K562 (cell line): Measurements from ENCODE around the gene NPC1. TPM values are rescaled to one million over a fixed set of nuclear protein-coding genes. Genes with fewer than 3 reads are reported as not detected.

Experiments
- ATAC-seq: fragments of 200-7000 bp; cut with Tn5 transposase; 3 replicates; pipeline ENCODE4 v1.9.1; 2020; ENCODE audit warnings: moderate library complexity
- BruUV-seq: library from RNA; stranded (reverse); fragments of 400-500 nt; replicated peaks from 2 replicates; lab custom pipeline; 2021; lab: Mats Ljungman, UMichigan
- CTCF ChIA-PET: fragments of 300-600 bp; formaldehyde crosslinking; extraction: SDS; loops from one replicate; lab custom pipeline; 2021; ENCODE audit warnings: low intra/inter-chr PET ratio; lab: Yijun Ruan, JAX
- POLR2A ChIA-PET: fragments of 300-600, 350-650 bp; sonication (Branson Sonifier 250); formaldehyde crosslinking; extraction: SDS; loops from one replicate; lab custom pipeline; 2021; ENCODE audit warnings: antibody characterized with exemption, inconsistent platforms; lab: Yijun Ruan, JAX
- DNase-seq, 4 experiments: peaks; one replicate each; pipeline versions ENCODE4 v3.0.0 to v3.0.0-alpha.2; 2011 to 2018; ENCODE audit warnings: low spot score in 3 of 4, mixed read lengths in 3 of 4; ENCODE audit errors: extremely low read depth in 1 of 4
- FAIRE-seq: peaks from 2 replicates; lab custom pipeline; 2011; peaks lifted over from hg19 to GRCh38; lab: Jason Lieb, UNC
- H2AFZ ChIP-seq: 2 replicates; pipeline ENCODE4 v1.6.0; 2011; ENCODE audit warnings: low read depth, low read length, control low read depth, inconsistent platforms
- H3K27ac ChIP-seq: fragments of 200-600 bp; 3 replicates; pipeline ENCODE4 v1.8.0; 2011; ENCODE audit warnings: low read depth, mild to moderate bottlenecking, control low read depth, inconsistent platforms, low read length, moderate library complexity, mixed read lengths; ENCODE audit errors: extremely low read depth
- H3K27me3 ChIP-seq, 2 experiments: fragments of 300-600 bp in 1 of 2; 2 replicates in 1 of 2; 3 replicates in 1 of 2; pipeline versions ENCODE4 v1.6.0 to v1.8.0; 2011; ENCODE audit warnings: inconsistent platforms in 2 of 2, low read length in 2 of 2, mild to moderate bottlenecking in 1 of 2, mixed read lengths in 1 of 2, moderate library complexity in 1 of 2; ENCODE audit not compliant: control insufficient read depth in 2 of 2, insufficient read depth in 2 of 2
- H3K36me3 ChIP-seq: fragments of 300-600 bp; 3 replicates; pipeline ENCODE4 v1.8.0; 2011; ENCODE audit warnings: mild to moderate bottlenecking, low read length, inconsistent platforms; ENCODE audit not compliant: control insufficient read depth, insufficient read depth
- H3K4me1 ChIP-seq, 2 experiments: fragments of 200-600 bp in 1 of 2; replicated peaks in 1 of 2; 2 replicates in 1 of 2; 3 replicates in 1 of 2; pipeline versions ENCODE4 v1.5.1 to v1.8.0; 2011; ENCODE audit warnings: inconsistent platforms in 2 of 2, low read length in 2 of 2, mild to moderate bottlenecking in 1 of 2, mixed read lengths in 1 of 2, moderate library complexity in 1 of 2; ENCODE audit not compliant: control insufficient read depth in 2 of 2, insufficient read depth in 2 of 2
- H3K4me2 ChIP-seq: 2 replicates; pipeline ENCODE4 v1.6.1; 2011; ENCODE audit warnings: low read length, control low read depth, inconsistent platforms, mixed read lengths; ENCODE audit not compliant: insufficient read depth
- H3K4me3 ChIP-seq: fragments of 200-600 bp; sonication (generic), shearing (Covaris generic); 2 replicates; pipeline ENCODE4 v1.5.1; 2016; ENCODE audit warnings: control low read depth, inconsistent platforms
- H3K79me2 ChIP-seq: fragments of 200-600 bp; 3 replicates; pipeline ENCODE4 v1.8.0; 2011; ENCODE audit warnings: low read length, inconsistent platforms; ENCODE audit not compliant: control insufficient read depth, insufficient read depth
- H3K9ac ChIP-seq, 2 experiments: 2 replicates each; pipeline versions ENCODE4 v1.6.0 to v1.6.1; 2011; ENCODE audit warnings: low read depth in 2 of 2, low read length in 2 of 2, control low read depth in 1 of 2, inconsistent platforms in 1 of 2, mild to moderate bottlenecking in 1 of 2, mixed read lengths in 1 of 2; ENCODE audit not compliant: insufficient read depth in 1 of 2
- H3K9me1 ChIP-seq: one replicate; pipeline ENCODE4 v1.6.0; 2011; ENCODE audit warnings: inconsistent platforms, mild to moderate bottlenecking, low read length, moderate library complexity; ENCODE audit not compliant: control insufficient read depth, insufficient read depth
- H3K9me3 ChIP-seq: replicated peaks from 2 replicates; pipeline ENCODE4 v1.5.1; 2011; ENCODE audit warnings: low read depth, low read length, inconsistent platforms; ENCODE audit not compliant: control insufficient read depth, insufficient read depth
- H4K20me1 ChIP-seq: replicated peaks from 2 replicates; pipeline ENCODE4 v1.6.1; 2011; ENCODE audit warnings: low read length, inconsistent platforms, mixed read lengths; ENCODE audit not compliant: control insufficient read depth, insufficient read depth
- ADNP ChIP-seq: fragments of 200-800 bp; sonication (Bioruptor generic); IDR thresholded peaks from 2 replicates; pipeline ENCODE4 v1.6.1; 2016; ENCODE audit warnings: missing genetic modification characterization, missing compliant biosample characterization
- ATF7 ChIP-seq: fragments of 450-650 bp; IDR thresholded peaks from 2 replicates; pipeline ENCODE4 v1.7.1; 2014; ENCODE audit warnings: mild to moderate bottlenecking, moderate library complexity
- C11orf30 ChIP-seq: fragments of 450-650 bp; IDR thresholded peaks from 2 replicates; pipeline ENCODE4 v1.6.1; 2016; ENCODE audit warnings: low read depth, mild to moderate bottlenecking
- CTBP1 ChIP-seq: fragments of 450-650 bp; IDR thresholded peaks from 2 replicates; pipeline ENCODE4 v1.6.1; 2016; ENCODE audit warnings: borderline replicate concordance
- DEAF1 ChIP-seq: fragments of 450-650 bp; formaldehyde crosslinking; IDR thresholded peaks from 2 replicates; pipeline ENCODE4 v1.4.0; 2020; ENCODE audit warnings: mild to moderate bottlenecking, moderate library complexity
- ESRRA ChIP-seq: fragments of 450-650 bp; IDR thresholded peaks from 2 replicates; pipeline ENCODE4 v1.6.1; 2014; ENCODE audit warnings: low read depth, mild to moderate bottlenecking, moderate library complexity, borderline replicate concordance
- FOXP1 ChIP-seq: sonication (generic); formaldehyde crosslinking; IDR thresholded peaks from 2 replicates; pipeline ENCODE4 v1.8.0; 2022; ENCODE audit warnings: mild to moderate bottlenecking, missing genetic modification reagents
- KLF1 ChIP-seq: fragments of 450-650 bp; IDR thresholded peaks from 2 replicates; pipeline ENCODE4 v1.6.1; 2016; ENCODE audit warnings: missing genetic modification characterization, missing compliant biosample characterization
- KLF10 ChIP-seq: fragments of 250-450 bp; sonication (Bioruptor Pico); IDR thresholded peaks from 2 replicates; pipeline ENCODE4 v1.6.1; 2021; ENCODE audit warnings: matching md5 sums
- MCM7 ChIP-seq, 2 experiments: fragments of 450-650 bp; IDR thresholded peaks; 2 replicates each; pipeline ENCODE4 v1.6.1; 2016 to 2018
- PHF8 ChIP-seq: fragments of 200-600 bp; sonication (generic); IDR thresholded peaks from 2 replicates; pipeline ENCODE4 v1.6.1; 2012; ENCODE audit warnings: mixed run types, mild to moderate bottlenecking, inconsistent platforms, low read length, moderate library complexity, borderline replicate concordance
- SAFB2 ChIP-seq: fragments of 200-400 bp; formaldehyde crosslinking; IDR thresholded peaks from 2 replicates; pipeline ENCODE4 v1.6.1; 2018; ENCODE audit warnings: borderline replicate concordance, low read length, low read depth, moderate library complexity; ENCODE audit not compliant: severe bottlenecking
- SNRNP70 ChIP-seq: fragments of 200-400 bp; formaldehyde crosslinking; optimal IDR thresholded peaks from 2 replicates; pipeline ENCODE3; 2017; ENCODE audit warnings: low read depth, low read length
- TAF15 ChIP-seq: fragments of 200-400 bp; formaldehyde crosslinking; IDR thresholded peaks from 2 replicates; pipeline ENCODE4 v1.6.1; 2017; ENCODE audit warnings: mild to moderate bottlenecking, low read depth, low read length, moderate library complexity
- U2AF1 ChIP-seq: fragments of 200-400 bp; formaldehyde crosslinking; optimal IDR thresholded peaks from 2 replicates; pipeline ENCODE3; 2017; ENCODE audit warnings: mild to moderate bottlenecking, low read depth, low read length, moderate library complexity
- ZNF384 ChIP-seq: IDR thresholded peaks from 2 replicates; pipeline ENCODE4 v1.6.1; 2012; ENCODE audit warnings: low read depth, low read length, improper control_type of control experiment
- ZZZ3 ChIP-seq: fragments of 450-650 bp; IDR thresholded peaks from 2 replicates; pipeline ENCODE4 v1.6.1; 2016; ENCODE audit warnings: antibody characterized with exemption, mild to moderate bottlenecking, moderate library complexity
- WGBS: fragments of 100-300 bp; shearing (Covaris generic); methylation state at CpG from one replicate; pipeline ENCODE4 v1.1.6; 2016; ENCODE audit warnings: low coverage, mixed read lengths; ENCODE audit not compliant: insufficient coverage; ENCODE audit errors: missing lambda C conversion rate; 5-methylcytosine and 5-hydroxymethylcytosine counted together
- in situ Hi-C: fragments of 300-500 bp; cut with MboI; formaldehyde crosslinking; loops from 4 replicates; pipeline ENCODE4 v1.15.0; 2018; ENCODE audit warnings: inconsistent platforms, mixed read lengths
- intact Hi-C: fragments of 100-400 bp; cut with micrococcal nuclease; formaldehyde crosslinking; loops from 2 replicates; pipeline ENCODE4 v1.14.2; 2022
- polyA plus RNA-seq, 8 experiments: library from polyadenylated mRNA; depleted of rRNA in 4 of 8; stranded (reverse) in 5 of 8; unstranded in 3 of 8; fragments of >200 nt; fragmentation: Nextera tagmentation in 2 of 8; fragmentation: Illumina TruSeq in 1 of 8; extraction: Ambion mirVana in 2 of 8; extraction: Trizol in 1 of 8; gene quantifications; 2 replicates each; pipeline versions ENCODE4 v1.2.1 to v1.2.3, GENCODE V29; 2011 to 2014; ENCODE audit warnings: inconsistent platforms in 1 of 8, missing spikeins in 1 of 8
- total RNA-seq, 7 experiments: library from RNA; depleted of rRNA in 6 of 7; stranded (reverse); fragments of >200 nt in 6 of 7; fragmentation: Illumina TruSeq in 2 of 7; extraction: Trizol in 2 of 7; gene quantifications; 2 replicates each; pipeline versions ENCODE4 v1.2.1 to v1.2.3, GENCODE V29; 2011 to 2021; ENCODE audit warnings: low replicate concordance in 1 of 7
- TF ChIP-seq, protein P1 (sequence below), 2 experiments: fragments of 200-800 bp in 1 of 2; sonication (Bioruptor generic) in 1 of 2; sonication (generic) in 1 of 2; formaldehyde crosslinking in 1 of 2; IDR thresholded peaks in 1 of 2; conservative IDR thresholded peaks in 1 of 2; 2 replicates each; pipeline versions ENCODE4 v1.5.0 to v1.6.1; 2016 to 2020; ENCODE audit warnings: missing compliant biosample characterization in 1 of 2, missing genetic modification characterization in 1 of 2, missing genetic modification reagents in 1 of 2

NPC1 gene
- total and polyA plus RNA-seq, 9 of the 15 experiments (the other 6 are each of a cell fraction or from before 2014, with no cell fraction given), result 17.1 to 45.9 (median 27.6) TPM

GRCh38 chr18:23529604-23530003 lies 56.7 kb downstream of the NPC1 start (continued):
- TF ChIP-seq SAFB2, result no peak
- no peak for TF ChIP-seq MCM7 (IDR thresholded peaks at IDR 0.05)
- peak; percentile 23; the same call in 1 of the 2 replicates for TF ChIP-seq ESRRA
- TF ChIP-seq ZNF384, result peak; percentile 86
- no peak for TF ChIP-seq FOXP1
- TF ChIP-seq, all 486 proteins: peak for 49

GRCh38 chr18:23528580-23529472 lies 57.5 kb downstream of the NPC1 start:
- WGBS, result 29% methylated on average over 20 of the region's 20 CpGs
- peaks cover 7% of the 10 kb centered on the region for H4K20me1 ChIP-seq
- peak; percentile 93 for ATAC-seq
- FAIRE-seq, result peak; percentile 99
- H3K36me3 ChIP-seq, result peaks cover 88% of the 10 kb centered on the region
- H3K79me2 ChIP-seq, result peaks cover 8% of the 10 kb centered on the region; the same call in 2 of the 3 replicates
- peak; percentile 75 to 96 (median 83) for DNase-seq
- CTCF ChIA-PET, result no interaction called here
- H2AFZ ChIP-seq, result peak overlapping the region; percentile 85
- H3K27me3 ChIP-seq, result no peaks in the 10 kb centered on the region
- no peaks in the 10 kb centered on the region for H3K9me3 ChIP-seq
- in situ Hi-C loops (no loop called here), intact Hi-C loops (loop anchor here (1.0 to 2.0 kb wide), 2 partner anchors 12 to 58 kb away; partner anchors contain the start of gene NPC1)
- no peaks in the 10 kb centered on the region for H3K9me1 ChIP-seq
- POLR2A ChIA-PET, result interaction anchor here (0.6 to 1.3 kb wide), 7 partner anchors 13 to 159 kb away, joined by 3 to 5 read pairs (median 3); no protein-coding TSS in a partner anchor
- peak overlapping the region; percentile 83 for H3K4me2 ChIP-seq
- H3K9ac ChIP-seq, result peak overlapping the region; percentile 69 to 79; a peak in 3 of 4 replicates
- no peak overlapping the region; the same call in 1 of the 2 replicates for H3K4me3 ChIP-seq
- peak overlapping the region; percentile 95 for H3K27ac ChIP-seq
- BruUV-seq, result no TSS peak
- peaks cover 14 to 28% of the 10 kb centered on the region in 2 experiments for H3K4me1 ChIP-seq
- TF ChIP-seq CTBP1 (peak; percentile 85; the same call in 1 of the 2 replicates), DEAF1 (CRISPR knock-in tag) (no peak), C11orf30 (peak; percentile 98), KLF1 (no peak), U2AF1 (no peak), KLF10 (CRISPR knock-in tag) (no peak), TAF15 (no peak), ADNP (tag) (0 out of 2 replicates have a peak, but pooled peaks have one; percentile 43), SNRNP70 (no peak), PHF8 (peak; percentile 15; the same call in 1 of the 2 replicates), ZZZ3 (no peak), ATF7 (peak; percentile 93)
- TF ChIP-seq, protein P1, sequence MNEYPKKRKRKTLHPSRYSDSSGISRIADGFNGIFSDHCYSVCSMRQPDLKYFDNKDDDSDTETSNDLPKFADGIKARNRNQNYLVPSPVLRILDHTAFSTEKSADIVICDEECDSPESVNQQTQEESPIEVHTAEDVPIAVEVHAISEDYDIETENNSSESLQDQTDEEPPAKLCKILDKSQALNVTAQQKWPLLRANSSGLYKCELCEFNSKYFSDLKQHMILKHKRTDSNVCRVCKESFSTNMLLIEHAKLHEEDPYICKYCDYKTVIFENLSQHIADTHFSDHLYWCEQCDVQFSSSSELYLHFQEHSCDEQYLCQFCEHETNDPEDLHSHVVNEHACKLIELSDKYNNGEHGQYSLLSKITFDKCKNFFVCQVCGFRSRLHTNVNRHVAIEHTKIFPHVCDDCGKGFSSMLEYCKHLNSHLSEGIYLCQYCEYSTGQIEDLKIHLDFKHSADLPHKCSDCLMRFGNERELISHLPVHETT (CRISPR knock-in tag; conservative IDR thresholded peaks at IDR 0.05 in 1 of 2, IDR thresholded peaks at IDR 0.05 in 1 of 2), result peak in 1 of 2 experiments; percentile 23; a peak in 1 of 4 replicates
